Astrocyte (in vitro differentiated cells and primary cell): Measurements from ENCODE around the gene TRPM3.

Source experiments
- CTCF ChIP-seq: IDR thresholded peaks from 2 replicates; pipeline ENCODE4 v1.5.1; 2011; ENCODE audit warnings: low read depth, mild to moderate bottlenecking, inconsistent platforms, low read length, moderate library complexity; ENCODE audit not compliant: insufficient read depth
- EZH2 ChIP-seq: IDR thresholded peaks from 2 replicates; pipeline ENCODE4 v1.6.1; 2012; ENCODE audit warnings: mild to moderate bottlenecking, low read length, inconsistent platforms; ENCODE audit not compliant: insufficient read depth

GRCh38 chr9:70696694-70697335 is 424.6 kb downstream of the TRPM3 start:
- TF ChIP-seq CTCF (no peak), EZH2 (no peak)
